Muscle of back (tissue), 13 donors: ENCODE measurements around the gene SCMH1. TPM values are rescaled to one million over a fixed set of nuclear protein-coding genes. Genes with fewer than 3 reads are reported as not detected.

Experiments
- DNase-seq, 3 donors: peaks; one replicate each; pipeline versions ENCODE4 v3.0.0 to v3.0.0-alpha.2; 2013
- long read RNA-seq, 9 donors: transcript quantifications; one replicate each; lab custom pipeline, GENCODE V29; 2026
- polyA plus RNA-seq, 10 donors: library from polyadenylated mRNA; unstranded; fragments of 120-200 nt; gene quantifications; one replicate each; pipeline ENCODE4 v1.2.1, GENCODE V29; 2013; ENCODE audit not compliant: insufficient read length in 10 of 10

Gene SCMH1
- 10 to 100 TPM; 27.2 to 39.1 (median 34.5) TPM for polyA plus RNA-seq
- long read RNA-seq, donor 1: 0 reads
- long read RNA-seq, donor 2: 0 reads
- long read RNA-seq, donor 3: 0 reads
- long read RNA-seq, donor 4: 0 reads
- long read RNA-seq, donor 5, partial matches to known transcripts: 0 of 2 reads
- long read RNA-seq, donor 5, other reads (novel, unspliced or antisense): 0 of 2 reads
- long read RNA-seq, donor 6, partial matches to known transcripts: 0 of 1 reads
- long read RNA-seq, donor 6, other reads (novel, unspliced or antisense): 0 of 1 reads
- long read RNA-seq, donor 7: 0 reads
- long read RNA-seq, donor 8: 0 reads
- long read RNA-seq, donor 9: 0 reads

- DNase-seq: peak; percentile 39 to 89 (median 57)
Observed at GRCh38 chr1:41241749-41242341, at the start of gene SCMH1. Gene SCMH1, minus strand, starts transcription at chr1:41242306. Its CDS starts 56,173 bp downstream, at chr1:41186133.

GRCh38 chr1:41291195-41291594 lies 49.1 kb upstream of the SCMH1 start:
- no peak for DNase-seq

- DNase-seq: no peak
Observed at GRCh38 chr1:41289196-41289595, 47.1 kb upstream of the SCMH1 start.

GRCh38 chr1:41286992-41287391 lies 44.9 kb upstream of the SCMH1 start:
- no peak for DNase-seq

- DNase-seq: no peak
Observed at GRCh38 chr1:41286486-41286885, 44.4 kb upstream of the SCMH1 start.

GRCh38 chr1:41285818-41286217 lies 43.7 kb upstream of the SCMH1 start:
- DNase-seq: no peak

GRCh38 chr1:41284121-41284520 lies 42.0 kb upstream of the SCMH1 start:
- no peak for DNase-seq

- peak in 2 of 3 donors; percentile 38 to 63 for DNase-seq
Observed at GRCh38 chr1:41282679-41283317, 40.7 kb upstream of the SCMH1 start.

GRCh38 chr1:41281334-41281733 lies 39.2 kb upstream of the SCMH1 start:
- no peak for DNase-seq

- no peak for DNase-seq
Observed at GRCh38 chr1:41280202-41281032, 38.3 kb upstream of the SCMH1 start.

GRCh38 chr1:41278076-41278475 lies 36.0 kb upstream of the SCMH1 start:
- DNase-seq: no peak

GRCh38 chr1:41277371-41277975 lies 35.4 kb upstream of the SCMH1 start:
- no peak for DNase-seq

GRCh38 chr1:41275831-41276230 lies 33.7 kb upstream of the SCMH1 start:
- DNase-seq: no peak

- no peak for DNase-seq
Observed at GRCh38 chr1:41274752-41275545, 32.8 kb upstream of the SCMH1 start.

- no peak for DNase-seq
Observed at GRCh38 chr1:41272601-41273000, 30.5 kb upstream of the SCMH1 start.

- peak; percentile 58 to 86 (median 80) for DNase-seq
Observed at GRCh38 chr1:41268154-41268770, 26.2 kb upstream of the SCMH1 start.

- DNase-seq: no peak
Observed at GRCh38 chr1:41261926-41262618, 20.0 kb upstream of the SCMH1 start.

- DNase-seq: no peak
Observed at GRCh38 chr1:41260768-41261167, 18.7 kb upstream of the SCMH1 start.

GRCh38 chr1:41259221-41259620 lies 17.1 kb upstream of the SCMH1 start:
- DNase-seq: no peak

- no peak for DNase-seq
Observed at GRCh38 chr1:41255978-41256377, 13.9 kb upstream of the SCMH1 start.
